ENCODE results near the gene MORC2. TPM values are rescaled to one million over a fixed set of nuclear protein-coding genes. Genes with fewer than 3 reads are reported as not detected.

MORC2 gene
- total and polyA plus RNA-seq, 9 of the 15 experiments (the other 6 are each of a cell fraction or from before 2014, with no cell fraction given), result 3.3 to 34.7 (median 16.7) TPM

DNA sequence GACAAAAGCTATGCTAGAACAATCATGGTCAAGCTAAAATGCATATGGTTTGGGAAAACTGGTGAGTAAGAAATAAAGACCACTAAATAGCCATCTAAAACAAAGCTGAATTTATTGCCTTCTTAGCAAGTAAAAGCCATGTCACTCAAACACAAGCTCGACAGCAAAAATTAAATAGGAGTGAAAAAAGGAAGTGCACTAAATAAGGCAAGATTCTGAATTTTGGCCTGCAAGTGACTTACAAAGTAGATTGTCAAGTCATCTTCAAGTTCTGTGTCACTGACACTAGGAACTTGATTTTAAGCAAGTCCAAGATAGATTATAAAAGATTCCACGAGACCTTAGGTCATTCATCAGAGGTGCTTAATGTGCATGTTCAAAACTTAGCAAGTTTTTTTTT, 27.9 kb upstream of the MORC2 start:
- no TSS peak for BruUV-seq (replicated peaks)
- TF ChIP-seq BRD9 (IDR thresholded peaks at IDR 0.05; ENCODE audit: low read depth, partially characterized antibody) (no peak), ZNF140 (CRISPR knock-in tag; IDR thresholded peaks at IDR 0.05) (no peak), ZNF239 (CRISPR knock-in tag; IDR thresholded peaks at IDR 0.05) (peak; percentile 77), NFE2 (IDR thresholded peaks at IDR 0.05; ENCODE audit: low read depth) (peak; percentile 70), MTA1 (IDR thresholded peaks at IDR 0.05; ENCODE audit: borderline replicate concordance) (no peak), BRD4 (IDR thresholded peaks at IDR 0.05) (no peak), SPI1 (IDR thresholded peaks at IDR 0.05; ENCODE audit: borderline replicate concordance, low read depth, low read length) (peak; percentile 90), PKNOX1 (IDR thresholded peaks at IDR 0.05) (peak; percentile 77), C11orf30 (IDR thresholded peaks at IDR 0.05; ENCODE audit: low read depth) (peak; percentile 25; the same call in 1 of the 2 replicates), MAFG (tag; conservative IDR thresholded peaks at IDR 0.05) (peak; percentile 60; the same call in 1 of the 2 replicates)
- TF ChIP-seq, protein P1, sequence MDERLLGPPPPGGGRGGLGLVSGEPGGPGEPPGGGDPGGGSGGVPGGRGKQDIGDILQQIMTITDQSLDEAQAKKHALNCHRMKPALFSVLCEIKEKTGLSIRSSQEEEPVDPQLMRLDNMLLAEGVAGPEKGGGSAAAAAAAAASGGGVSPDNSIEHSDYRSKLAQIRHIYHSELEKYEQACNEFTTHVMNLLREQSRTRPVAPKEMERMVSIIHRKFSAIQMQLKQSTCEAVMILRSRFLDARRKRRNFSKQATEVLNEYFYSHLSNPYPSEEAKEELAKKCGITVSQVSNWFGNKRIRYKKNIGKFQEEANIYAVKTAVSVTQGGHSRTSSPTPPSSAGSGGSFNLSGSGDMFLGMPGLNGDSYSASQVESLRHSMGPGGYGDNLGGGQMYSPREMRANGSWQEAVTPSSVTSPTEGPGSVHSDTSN (CRISPR knock-in tag; IDR thresholded peaks at IDR 0.05; ENCODE audit: low read depth), result no peak
- TF ChIP-seq, protein P1 (tag; conservative IDR thresholded peaks at IDR 0.05; ENCODE audit: low read depth), result peak; percentile 34; the same call in 1 of the 2 replicates
- H3K9me1 ChIP-seq (ENCODE audit: control insufficient read depth, insufficient read depth, low read length), result no peaks in the 10 kb centered on the region
- in situ Hi-C loops (cut with MboI), result no loop called here
- H3K9ac ChIP-seq (ENCODE audit: insufficient read depth in 1 of 2, low read depth in 2 of 2, low read length in 2 of 2), result no peak overlapping the region
- H3K27me3 ChIP-seq (ENCODE audit: control insufficient read depth in 2 of 2, insufficient read depth in 2 of 2, low read length in 2 of 2), result no peaks in the 10 kb centered on the region
- peaks cover 0 to 3% of the 10 kb centered on the region in 2 experiments; a peak in 3 of 5 replicates for H3K4me1 ChIP-seq (replicated peaks in 1 of 2; ENCODE audit: control insufficient read depth in 2 of 2, insufficient read depth in 2 of 2, low read length in 2 of 2)
- ChIA-PET POLR2A (interaction anchor here (0.8 kb wide), 1 partner anchor 17 kb away, joined by 3 read pairs; no protein-coding TSS in a partner anchor), CTCF (ENCODE audit: low intra/inter-chr PET ratio) (no interaction called here)
- intact Hi-C loops (cut with micrococcal nuclease), result no loop called here
- 0 out of 2 replicates have a peak overlapping the region, but pooled peaks have one; percentile 21 for H2AFZ ChIP-seq (ENCODE audit: low read depth, low read length)
- FAIRE-seq, result no peak
- H3K4me3 ChIP-seq, result no peak overlapping the region
- no peak for ATAC-seq
- 20% methylated on average over 2 of the region's 2 CpGs for whole genome bisulfite sequencing (ENCODE audit: insufficient coverage, low coverage, missing lambda C conversion rate)
- H4K20me1 ChIP-seq (replicated peaks; ENCODE audit: control insufficient read depth, insufficient read depth, low read length), result no peaks in the 10 kb centered on the region
- H3K27ac ChIP-seq (ENCODE audit: extremely low read depth, low read depth, low read length), result no peak overlapping the region
- DNase-seq (ENCODE audit: extremely low read depth in 1 of 4, low spot score in 3 of 4), result no peak
- H3K9me3 ChIP-seq (replicated peaks; ENCODE audit: control insufficient read depth, insufficient read depth, low read depth, low read length), result no peaks in the 10 kb centered on the region
- H3K4me2 ChIP-seq (ENCODE audit: insufficient read depth, low read length), result no peak overlapping the region
- no peaks in the 10 kb centered on the region for H3K36me3 ChIP-seq (ENCODE audit: control insufficient read depth, insufficient read depth, low read length)
- no peaks in the 10 kb centered on the region for H3K79me2 ChIP-seq (ENCODE audit: control insufficient read depth, insufficient read depth, low read length)

Data from K562 (cell line).